Adrenal gland (tissue), 5 donors: ENCODE results near the gene CLDN5.

Experiments
- CTCF ChIP-seq, 6 experiments: fragments of 450-650 bp in 4 of 6; fragments of 200-600 bp in 2 of 6; sonication (generic) in 1 of 6; IDR thresholded peaks; 1 replicate in 5 of 6; 2 replicates in 1 of 6; pipeline versions ENCODE4 v1.5.1 to v1.8.0; 2016 to 2021; ENCODE audit warnings: antibody characterized with exemption in 6 of 6, mild to moderate bottlenecking in 2 of 6, moderate library complexity in 1 of 6
- POLR2A ChIP-seq, 2 donors: fragments of 450-650 bp; IDR thresholded peaks; one replicate each; pipeline ENCODE4 v1.6.1; 2017; ENCODE audit warnings: antibody characterized with exemption in 2 of 2, mild to moderate bottlenecking in 2 of 2, moderate library complexity in 1 of 2
- donor health status: DM: no; HTN: no; CAD: no.

GRCh38 chr22:19476023-19476422 is 48.2 kb downstream of the CLDN5 start:
- TF ChIP-seq CTCF (IDR thresholded peaks at IDR 0.05) (no peak), POLR2A (IDR thresholded peaks at IDR 0.05) (no peak)
